Fibroblast of mammary gland (primary cell): ENCODE data around the gene UTS2R.

ENCODE experiments used
- DNase-seq: peaks from one replicate; pipeline ENCODE4 v3.0.0-alpha.2; 2010; ENCODE audit warnings: low read depth
- H3K4me3 ChIP-seq: 2 replicates; pipeline ENCODE4 v1.5.1; 2011; ENCODE audit warnings: low read depth, mild to moderate bottlenecking, low read length, moderate library complexity; ENCODE audit not compliant: control insufficient read depth
- CTCF ChIP-seq: conservative IDR thresholded peaks from 2 replicates; pipeline ENCODE4 v1.5.1; 2011; ENCODE audit warnings: low read depth, low read length, inconsistent platforms; ENCODE audit not compliant: control insufficient read depth, insufficient read depth

Gene UTS2R

GRCh38 chr17:82371333-82372248 is at the start of gene UTS2R:
Gene UTS2R (plus strand): TSS chr17:82371765. CDS start chr17:82374325, 2,560 bp downstream.
- H3K4me3 ChIP-seq = no peak within 1 kb of the TSS
- no peak for TF ChIP-seq CTCF

GRCh38 chr17:82321947-82322466 is 49.6 kb upstream of the UTS2R start:
- no peak for TF ChIP-seq CTCF
- DNase-seq = no peak
- H3K4me3 ChIP-seq = no peak overlapping the region

More at GRCh38 chr17:82371333-82372248, at the start of gene UTS2R:
- no peak for DNase-seq

- DNase-seq = no peak
- H3K4me3 ChIP-seq = no peak overlapping the region
- TF ChIP-seq CTCF = no peak
Observed at GRCh38 chr17:82322526-82323453, 48.8 kb upstream of the UTS2R start.

GRCh38 chr17:82323514-82324234 is 47.9 kb upstream of the UTS2R start:
- no peak for TF ChIP-seq CTCF

GRCh38 chr17:82324566-82325285 is 46.8 kb upstream of the UTS2R start:
- H3K4me3 ChIP-seq = no peak overlapping the region
- TF ChIP-seq CTCF = no peak
- no peak for DNase-seq

More at GRCh38 chr17:82323514-82324234, 47.9 kb upstream of the UTS2R start:
- no peak for DNase-seq
- no peak overlapping the region for H3K4me3 ChIP-seq
